NOMO-1 treated with dmso at 0.1 percent for 144 hours (cell line): ENCODE measurements around the gene RELL1.

Experiments
- DNase-seq: peaks from one replicate; lab custom pipeline; 2025; ENCODE audit not compliant: unreplicated experiment; lab: John Stamatoyannopoulos, UW

Gene RELL1, protein sequence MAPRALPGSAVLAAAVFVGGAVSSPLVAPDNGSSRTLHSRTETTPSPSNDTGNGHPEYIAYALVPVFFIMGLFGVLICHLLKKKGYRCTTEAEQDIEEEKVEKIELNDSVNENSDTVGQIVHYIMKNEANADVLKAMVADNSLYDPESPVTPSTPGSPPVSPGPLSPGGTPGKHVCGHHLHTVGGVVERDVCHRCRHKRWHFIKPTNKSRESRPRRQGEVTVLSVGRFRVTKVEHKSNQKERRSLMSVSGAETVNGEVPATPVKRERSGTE

GRCh38 chr4:37686373-37687193 lies at the start of gene RELL1:
Gene RELL1, minus strand, starts transcription at chr4:37686376. Its CDS starts 89 bp downstream, at chr4:37686287.
- peak; percentile 97 for DNase-seq

- DNase-seq, result no peak
These were observed 49.4 kb upstream of the RELL1 start for GRCh38 chr4:37735578-37735977.

DNA sequence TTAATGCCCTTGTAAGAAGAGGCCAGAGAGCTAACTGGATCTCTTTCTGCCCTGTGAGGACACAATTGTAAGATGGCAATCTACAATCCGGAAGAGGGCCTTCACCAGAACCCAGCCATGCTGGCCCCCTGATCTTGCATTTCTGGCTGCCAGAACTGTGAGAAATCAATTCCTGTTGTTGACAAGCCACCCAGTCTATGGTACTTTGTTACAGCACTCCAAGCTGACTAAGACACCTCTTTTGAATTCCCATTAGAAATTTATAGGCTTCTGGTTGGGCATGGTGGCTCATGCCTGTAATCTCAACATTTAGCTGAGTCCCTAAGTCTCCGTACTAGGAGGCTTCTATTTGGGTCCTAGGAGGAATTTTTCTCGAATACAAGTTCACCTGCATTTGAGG lies 48.8 kb upstream of the RELL1 start:
- no peak for DNase-seq

DNA sequence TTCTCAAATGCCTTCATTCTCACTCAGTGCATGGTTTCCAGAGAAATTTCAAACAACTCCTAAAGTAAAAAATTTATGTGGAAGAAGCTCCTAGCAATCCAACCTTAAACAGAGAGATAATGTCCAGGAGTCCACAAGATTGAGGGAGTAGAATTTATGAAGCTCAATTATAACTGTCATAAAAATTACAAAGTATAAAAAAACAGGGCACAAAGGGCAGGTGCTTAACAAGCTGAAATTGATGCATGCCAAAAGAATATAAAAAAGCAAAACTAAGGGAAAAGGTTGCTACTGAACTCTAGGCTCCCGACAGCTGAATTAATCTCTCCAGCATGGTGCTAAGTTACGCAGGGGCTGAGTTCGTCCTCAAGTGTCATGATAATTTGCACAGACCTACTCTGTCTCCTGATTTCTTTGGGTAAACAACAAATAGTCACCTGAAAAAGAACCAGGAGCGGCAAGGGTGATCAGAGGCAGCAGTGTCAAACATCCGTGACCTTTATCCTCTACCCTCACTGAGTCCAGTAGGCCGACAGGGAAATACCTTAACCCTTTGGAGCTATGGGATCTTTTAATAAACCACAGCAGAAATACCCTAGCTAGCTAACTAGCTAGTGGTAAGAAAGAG lies 47.2 kb upstream of the RELL1 start:
- no peak for DNase-seq

- DNase-seq, result no peak
These were observed 46.5 kb upstream of the RELL1 start for GRCh38 chr4:37732526-37733186.

DNA sequence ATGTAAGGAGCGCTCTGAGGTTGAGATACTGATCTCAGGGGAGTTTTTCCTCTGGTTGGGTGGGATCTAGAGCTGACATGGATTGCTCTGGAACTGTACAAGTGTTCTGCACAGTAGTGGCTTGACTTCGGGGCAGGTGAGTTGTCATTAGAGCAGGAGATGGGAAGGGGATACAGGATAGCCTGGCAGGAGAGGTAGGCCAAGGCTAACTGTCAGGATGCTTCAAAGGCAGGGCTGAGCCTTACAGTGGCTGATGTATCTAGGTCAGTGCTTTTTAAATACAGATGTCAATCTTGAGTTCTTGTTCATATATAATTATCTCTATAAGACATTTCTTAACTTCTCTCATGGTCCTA lies 43.5 kb upstream of the RELL1 start:
- DNase-seq, result no peak

- DNase-seq, result no peak
These were observed 41.9 kb upstream of the RELL1 start for GRCh38 chr4:37728064-37728463.

DNA sequence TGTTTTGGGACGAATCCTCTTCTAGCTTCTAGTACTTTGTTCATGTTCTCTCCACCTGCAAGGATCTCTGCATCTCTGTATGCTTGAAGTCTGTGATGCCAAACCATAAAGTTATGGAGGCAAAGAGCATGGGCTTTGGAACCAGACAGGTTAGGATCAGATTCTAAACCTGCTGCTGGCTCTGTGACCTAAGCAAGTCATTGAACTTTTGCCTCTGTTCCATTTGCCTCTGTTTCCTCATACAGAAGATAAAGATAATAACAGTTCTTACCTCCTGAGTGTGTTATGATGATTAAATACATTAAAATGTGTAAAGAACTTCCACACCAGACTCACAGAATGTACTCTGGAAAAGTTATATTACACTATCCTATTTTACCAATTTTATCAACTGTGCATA lies 41.5 kb upstream of the RELL1 start:
- no peak for DNase-seq

- DNase-seq, result no peak
These were observed 40.5 kb upstream of the RELL1 start for GRCh38 chr4:37726666-37727065.

DNA sequence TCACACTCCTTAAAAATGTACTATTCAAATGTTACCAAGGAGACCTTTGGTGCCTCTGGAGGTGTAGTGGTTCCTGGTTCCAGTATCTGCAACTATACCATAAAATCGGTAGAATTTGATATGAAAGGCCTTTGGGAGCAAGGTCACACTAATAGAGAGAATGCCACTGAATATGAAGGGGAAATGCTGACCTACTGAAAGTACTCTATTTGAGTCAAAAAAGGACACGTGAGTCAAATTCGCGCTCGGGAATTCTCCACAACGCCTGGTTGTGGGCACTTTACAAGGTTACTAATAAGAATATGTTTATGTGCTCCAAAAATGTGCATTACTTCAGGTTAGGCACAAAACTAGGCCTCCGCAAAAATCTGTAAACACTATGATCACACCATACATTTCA lies 39.5 kb upstream of the RELL1 start:
- no peak for DNase-seq

DNA sequence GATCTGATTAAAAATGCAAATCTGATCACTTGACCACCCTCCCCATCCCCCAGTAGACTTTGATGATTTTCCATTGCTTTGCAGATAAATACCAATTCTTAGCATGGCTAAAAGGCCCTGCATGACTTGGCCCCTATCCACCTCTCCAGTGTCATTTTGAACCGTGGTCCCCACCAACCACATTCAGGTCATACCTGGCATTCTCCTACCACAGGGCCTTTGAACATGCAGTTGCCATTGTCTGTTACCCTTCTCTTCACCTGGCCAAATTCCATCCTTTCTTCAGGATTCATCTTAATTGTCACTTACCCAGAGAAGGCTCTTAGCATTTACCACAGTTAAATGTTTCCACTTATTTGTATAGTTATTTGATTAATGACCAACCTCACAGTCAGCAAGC lies 36.9 kb upstream of the RELL1 start:
- DNase-seq, result no peak

- no peak for DNase-seq
These were observed 35.9 kb upstream of the RELL1 start for GRCh38 chr4:37721995-37722638.

- DNase-seq, result no peak
These were observed 32.8 kb upstream of the RELL1 start for GRCh38 chr4:37719021-37719420.

DNA sequence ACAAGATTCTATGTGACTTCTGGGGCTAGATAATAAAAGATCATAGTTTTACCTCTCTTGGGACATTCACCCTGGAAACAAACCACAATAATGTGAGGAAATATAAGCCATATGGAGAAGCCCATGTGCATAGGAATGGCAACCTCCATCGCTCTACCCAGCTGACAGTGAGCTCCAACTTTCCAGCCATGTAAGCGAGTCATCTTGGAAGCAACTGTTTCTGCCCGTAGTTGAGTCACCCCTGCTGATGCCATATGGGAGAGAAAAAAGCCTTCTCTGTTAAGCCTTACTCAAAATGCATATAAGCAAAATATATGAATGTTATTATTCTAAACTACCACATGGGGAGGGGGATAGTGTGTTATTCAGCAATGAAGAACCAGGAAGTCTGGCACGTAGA lies 31.4 kb upstream of the RELL1 start:
- no peak for DNase-seq

DNA sequence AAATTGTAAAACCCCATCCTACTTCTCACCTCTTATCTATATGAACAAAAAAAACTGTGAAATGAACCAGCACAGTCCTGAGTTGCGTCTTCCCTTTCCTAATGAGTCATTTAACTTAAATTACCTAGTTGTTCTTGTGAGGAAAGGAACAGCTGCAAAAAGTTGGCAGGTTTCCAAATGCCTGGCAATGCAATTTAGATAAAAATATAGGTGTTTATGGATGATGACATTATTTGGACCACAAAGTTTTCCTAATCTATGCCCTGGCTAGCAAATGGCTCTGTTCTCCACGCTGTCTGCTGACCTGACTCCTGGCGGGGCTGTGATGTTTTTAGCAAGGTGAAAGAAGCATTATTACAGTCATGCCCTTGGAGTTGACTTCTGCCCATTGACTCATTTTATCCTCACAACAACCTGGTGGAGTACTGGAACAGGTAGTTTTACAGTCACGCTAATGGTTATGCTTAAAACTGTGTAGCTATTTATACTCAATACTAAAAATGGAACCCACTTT lies 29.8 kb upstream of the RELL1 start:
- DNase-seq, result no peak

GRCh38 chr4:37710491-37710890 lies 24.3 kb upstream of the RELL1 start:
- no peak for DNase-seq

DNA sequence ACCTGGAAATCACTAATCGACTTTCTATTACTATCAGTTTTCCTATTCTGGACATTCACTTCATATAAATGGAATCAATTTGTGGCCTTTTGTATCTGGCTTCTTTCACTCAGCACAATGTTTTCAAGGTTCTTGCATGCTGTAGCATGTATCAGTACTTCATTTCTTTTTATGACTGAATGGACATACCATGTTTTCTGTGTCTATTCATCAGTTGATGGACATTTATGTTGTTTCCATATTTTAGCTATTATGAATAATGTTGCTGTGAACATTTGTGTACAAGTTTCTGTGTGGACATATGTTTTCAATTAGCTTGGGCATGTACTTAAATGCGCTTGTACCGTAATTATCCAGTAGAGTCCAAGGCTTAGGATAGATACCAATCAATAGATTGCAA lies 19.9 kb upstream of the RELL1 start:
- no peak for DNase-seq

DNA sequence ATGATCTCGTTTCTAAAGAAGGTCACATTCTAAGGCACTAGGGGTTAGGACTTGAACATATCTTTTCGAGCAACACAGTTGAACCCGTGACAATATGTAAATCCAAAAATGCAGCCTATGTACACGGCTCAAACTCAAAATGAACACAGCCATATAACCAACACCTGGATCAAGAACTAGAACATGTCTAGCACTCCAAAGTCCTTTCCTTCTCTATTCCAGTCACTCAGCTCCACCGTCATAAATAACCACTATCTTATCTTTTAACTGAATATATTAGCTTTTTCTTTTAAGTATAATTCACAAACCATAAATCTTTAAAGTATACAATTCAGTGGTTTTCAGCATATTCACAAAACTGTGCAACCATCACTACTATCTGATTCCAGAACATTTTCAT lies 19.4 kb upstream of the RELL1 start:
- DNase-seq, result no peak

DNA sequence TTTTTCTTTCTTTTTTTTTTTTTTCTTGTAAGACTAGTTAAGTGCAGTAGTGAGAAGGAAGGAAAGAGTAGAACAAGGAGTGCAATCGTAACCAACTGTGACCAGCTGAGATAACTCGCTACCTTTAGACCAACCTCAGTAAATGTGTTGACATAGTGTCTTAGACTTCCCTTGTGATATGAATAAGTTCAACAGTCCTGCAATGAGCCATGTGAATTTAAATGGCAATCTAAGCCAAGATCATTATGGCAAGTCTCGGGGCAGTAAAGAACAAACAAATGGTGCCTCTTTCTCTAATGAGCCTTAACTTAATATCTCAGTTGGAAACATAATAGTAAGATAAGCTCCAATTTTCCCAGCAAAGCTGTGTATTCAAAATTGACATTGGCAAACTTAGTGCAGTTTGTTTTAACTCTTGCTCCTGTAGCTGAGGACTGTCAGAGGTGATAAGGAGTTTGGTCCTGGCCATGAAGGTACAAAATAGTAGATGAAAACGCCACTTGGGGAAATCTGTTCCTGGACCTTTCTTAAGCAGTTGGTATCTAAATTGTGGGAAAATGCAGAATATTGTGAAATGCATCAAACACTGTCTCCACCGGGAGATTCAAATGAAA lies 13.8 kb upstream of the RELL1 start:
- no peak for DNase-seq

DNA sequence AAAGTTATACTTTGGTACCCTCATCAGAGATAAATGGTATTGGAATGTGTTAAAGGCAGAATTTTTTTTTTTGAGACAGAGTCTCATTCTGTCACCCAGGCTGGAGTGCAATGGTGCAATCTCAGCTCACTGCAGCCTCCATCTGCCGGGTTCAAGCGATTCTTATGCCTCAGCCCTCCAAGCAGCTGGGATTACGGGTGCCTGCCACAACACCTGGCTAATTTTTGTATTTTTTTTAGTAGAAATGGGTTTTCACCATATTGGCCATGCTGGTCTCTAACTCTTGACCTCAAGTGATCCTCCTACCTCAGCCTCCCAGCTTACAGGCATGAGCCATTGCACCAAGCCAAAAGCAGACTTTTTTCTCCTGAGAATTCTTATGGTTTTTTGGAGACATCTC lies 11.4 kb upstream of the RELL1 start:
- DNase-seq, result no peak
